ACC112 (cell line): ENCODE data around the gene AGBL3.
A peak's percentile ranks its signal among the peaks of the same experiment; 100 is the strongest.

Experiments
- H2AFZ ChIP-seq: fragments of 200-600 bp; sonication (generic); one replicate; pipeline ENCODE4 v1.6.0; 2017; ENCODE audit warnings: antibody characterized with exemption, low read length; ENCODE audit not compliant: unreplicated experiment
- H3K27ac ChIP-seq: fragments of 200-600 bp; sonication (generic); 2 replicates; pipeline ENCODE4 v1.5.1; 2014; ENCODE audit warnings: low read depth, mild to moderate bottlenecking, antibody characterized with exemption, low read length, moderate library complexity
- H3K27me3 ChIP-seq: fragments of 200-600 bp; sonication (generic); 2 replicates; pipeline ENCODE4 v1.6.1; 2014; ENCODE audit warnings: mild to moderate bottlenecking, antibody characterized with exemption, low read length, moderate library complexity, mixed read lengths; ENCODE audit not compliant: insufficient read depth
- H3K36me3 ChIP-seq: fragments of 200-600 bp; sonication (generic); 2 replicates; pipeline ENCODE4 v1.6.1; 2016; ENCODE audit warnings: mild to moderate bottlenecking, antibody characterized with exemption, low read length, moderate library complexity, mixed read lengths; ENCODE audit not compliant: insufficient read depth
- H3K4me1 ChIP-seq: fragments of 200-600 bp; sonication (generic); one replicate; pipeline ENCODE4 v1.6.1; 2016; ENCODE audit warnings: low read length, mixed read lengths; ENCODE audit not compliant: insufficient read depth, unreplicated experiment, control insufficient read depth
- H3K4me3 ChIP-seq: fragments of 200-600 bp; sonication (generic); 2 replicates; pipeline ENCODE4 v1.5.1; 2014; ENCODE audit warnings: mild to moderate bottlenecking, low read depth, low read length
- H3K79me2 ChIP-seq: fragments of 200-600 bp; sonication (generic); one replicate; pipeline ENCODE4 v1.6.0; 2016; ENCODE audit warnings: low read length; ENCODE audit not compliant: control insufficient read depth, unreplicated experiment, insufficient read depth

AGBL3 gene

GRCh38 chr7:135159359-135160085 lies 173.2 kb downstream of the AGBL3 start:
- peaks cover 31% of the 10 kb centered on the region for H3K79me2 ChIP-seq
- no peaks in the 10 kb centered on the region for H3K27me3 ChIP-seq
- peaks cover 26% of the 10 kb centered on the region for H3K4me1 ChIP-seq
- H2AFZ ChIP-seq: no peak overlapping the region
- H3K4me3 ChIP-seq: peak overlapping the region; percentile 17
- peak overlapping the region; percentile 83 for H3K27ac ChIP-seq
- H3K36me3 ChIP-seq: peaks cover 29% of the 10 kb centered on the region

GRCh38 chr7:135160098-135160857 lies 174.0 kb downstream of the AGBL3 start:
- H3K4me1 ChIP-seq: peaks cover 26% of the 10 kb centered on the region
- no peak overlapping the region for H2AFZ ChIP-seq
- H3K4me3 ChIP-seq: peak overlapping the region; percentile 17; the same call in 1 of the 2 replicates
- H3K36me3 ChIP-seq: peaks cover 36% of the 10 kb centered on the region
- H3K27ac ChIP-seq: peak overlapping the region; percentile 83
- peaks cover 34% of the 10 kb centered on the region for H3K79me2 ChIP-seq
- H3K27me3 ChIP-seq: no peaks in the 10 kb centered on the region

- no peaks in the 10 kb centered on the region for H3K27me3 ChIP-seq
- H3K27ac ChIP-seq: peak overlapping the region; percentile 83
- H3K79me2 ChIP-seq: peaks cover 34% of the 10 kb centered on the region
- H2AFZ ChIP-seq: no peak overlapping the region
- peaks cover 43% of the 10 kb centered on the region for H3K36me3 ChIP-seq
- H3K4me1 ChIP-seq: peaks cover 26% of the 10 kb centered on the region
- peak overlapping the region; percentile 17; the same call in 1 of the 2 replicates for H3K4me3 ChIP-seq
Observed at GRCh38 chr7:135160858-135161653, 174.7 kb downstream of the AGBL3 start.

- H3K27ac ChIP-seq: no peak overlapping the region
- peaks cover 46% of the 10 kb centered on the region for H3K36me3 ChIP-seq
- H3K27me3 ChIP-seq: no peaks in the 10 kb centered on the region
- H3K4me3 ChIP-seq: no peak overlapping the region
- H3K79me2 ChIP-seq: peaks cover 37% of the 10 kb centered on the region
- H3K4me1 ChIP-seq: peaks cover 26% of the 10 kb centered on the region
- no peak overlapping the region for H2AFZ ChIP-seq
Observed at GRCh38 chr7:135161669-135162068, 175.4 kb downstream of the AGBL3 start.

GRCh38 chr7:135162382-135163001 lies 176.2 kb downstream of the AGBL3 start:
- Histone ChIP-seq H3K79me2 (peaks cover 38% of the 10 kb centered on the region), H3K36me3 (peaks cover 43% of the 10 kb centered on the region), H3K27ac (no peak overlapping the region), H2AFZ (no peak overlapping the region), H3K4me3 (no peak overlapping the region), H3K4me1 (peaks cover 26% of the 10 kb centered on the region), H3K27me3 (no peaks in the 10 kb centered on the region)

GRCh38 chr7:135164357-135165061 lies 178.2 kb downstream of the AGBL3 start:
- H3K79me2 ChIP-seq: peaks cover 43% of the 10 kb centered on the region
- H3K36me3 ChIP-seq: peaks cover 50% of the 10 kb centered on the region

GRCh38 chr7:135165862-135166261 lies 179.6 kb downstream of the AGBL3 start:
- Histone ChIP-seq H3K4me3 (no peak overlapping the region), H3K36me3 (peaks cover 50% of the 10 kb centered on the region), H3K27me3 (no peaks in the 10 kb centered on the region), H3K27ac (no peak overlapping the region), H2AFZ (no peak overlapping the region), H3K79me2 (peaks cover 45% of the 10 kb centered on the region), H3K4me1 (peaks cover 17% of the 10 kb centered on the region)

More at GRCh38 chr7:135164357-135165061, 178.2 kb downstream of the AGBL3 start:
- Histone ChIP-seq H2AFZ (no peak overlapping the region), H3K4me1 (peaks cover 30% of the 10 kb centered on the region), H3K27ac (no peak overlapping the region), H3K27me3 (no peaks in the 10 kb centered on the region), H3K4me3 (no peak overlapping the region)

- no peak overlapping the region for H3K4me3 ChIP-seq
- H3K4me1 ChIP-seq: peaks cover 15% of the 10 kb centered on the region
- no peaks in the 10 kb centered on the region for H3K27me3 ChIP-seq
- H3K27ac ChIP-seq: no peak overlapping the region
- peaks cover 40% of the 10 kb centered on the region for H3K79me2 ChIP-seq
- H3K36me3 ChIP-seq: peaks cover 47% of the 10 kb centered on the region
- H2AFZ ChIP-seq: no peak overlapping the region
Observed at GRCh38 chr7:135166338-135166990, 180.2 kb downstream of the AGBL3 start.

GRCh38 chr7:135167365-135167917 lies 181.1 kb downstream of the AGBL3 start:
- no peak overlapping the region for H3K4me3 ChIP-seq
- peaks cover 22% of the 10 kb centered on the region for H3K4me1 ChIP-seq
- H3K36me3 ChIP-seq: peaks cover 44% of the 10 kb centered on the region
- H3K27me3 ChIP-seq: no peaks in the 10 kb centered on the region
- H2AFZ ChIP-seq: no peak overlapping the region
- no peak overlapping the region for H3K27ac ChIP-seq
- H3K79me2 ChIP-seq: peaks cover 35% of the 10 kb centered on the region
